IPS-20b (cell line): Measurements from ENCODE around the gene ANAPC16.
"Not testable (repeated sequence)": the region's sequence is repeated elsewhere in the genome, so short reads cannot be mapped to it uniquely, and the experiment has no call there.

ENCODE experiments used
- H3K27ac ChIP-seq: one replicate; pipeline ENCODE4 v1.5.1; 2013; ENCODE audit warnings: low read length
- H3K27me3 ChIP-seq: 2 replicates; pipeline ENCODE4 v1.6.1; 2013; ENCODE audit warnings: mild to moderate bottlenecking, low read length, inconsistent platforms; ENCODE audit not compliant: insufficient read depth
- H3K36me3 ChIP-seq: 2 replicates; pipeline ENCODE4 v1.6.1; 2013; ENCODE audit warnings: low read depth, mild to moderate bottlenecking, inconsistent platforms, low read length, moderate library complexity; ENCODE audit not compliant: insufficient read depth
- H3K4me1 ChIP-seq: 2 replicates; pipeline ENCODE4 v1.6.1; 2013; ENCODE audit warnings: mild to moderate bottlenecking, control low read depth, inconsistent platforms, low read length, moderate library complexity; ENCODE audit not compliant: insufficient read depth
- H3K4me3 ChIP-seq: 2 replicates; pipeline ENCODE4 v1.5.1; 2013; ENCODE audit warnings: mild to moderate bottlenecking, low read length, inconsistent platforms
- H3K9ac ChIP-seq: 2 replicates; pipeline ENCODE4 v1.6.1; 2013; ENCODE audit warnings: low read depth, mild to moderate bottlenecking, inconsistent platforms, low read length, moderate library complexity
- H3K9me3 ChIP-seq: 2 replicates; pipeline ENCODE4 v1.6.1; 2013; ENCODE audit warnings: mild to moderate bottlenecking, low read depth, low read length, inconsistent platforms; ENCODE audit not compliant: insufficient read depth

Gene ANAPC16

DNA sequence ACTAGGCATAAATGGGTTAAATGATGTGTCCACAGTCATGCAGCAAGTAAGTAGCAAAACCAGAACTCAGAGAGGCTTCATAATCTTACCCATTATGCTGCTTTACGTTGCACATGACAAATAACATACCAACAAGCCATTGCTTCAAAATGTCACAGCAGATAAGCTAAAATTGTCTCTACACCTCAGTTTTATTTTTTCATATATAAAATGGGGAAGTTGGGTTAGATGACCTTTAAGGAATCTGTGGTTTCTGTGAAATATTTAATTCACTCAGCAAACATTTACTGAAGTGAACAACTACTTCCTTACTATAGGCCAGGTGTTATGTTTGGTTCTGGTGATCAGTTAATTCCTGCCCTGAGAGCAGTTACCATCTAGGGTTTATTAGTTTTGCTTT lies 2.5 kb downstream of the ANAPC16 start:
- no peaks in the 10 kb centered on the region for H3K27me3 ChIP-seq
- H3K9me3 ChIP-seq: no peaks in the 10 kb centered on the region
- no peak overlapping the region for H3K4me3 ChIP-seq
- no peak overlapping the region for H3K27ac ChIP-seq
- H3K4me1 ChIP-seq: peaks cover 8% of the 10 kb centered on the region; the same call in 1 of the 2 replicates
- H3K9ac ChIP-seq: no peak overlapping the region
- peaks cover 9% of the 10 kb centered on the region for H3K36me3 ChIP-seq

DNA sequence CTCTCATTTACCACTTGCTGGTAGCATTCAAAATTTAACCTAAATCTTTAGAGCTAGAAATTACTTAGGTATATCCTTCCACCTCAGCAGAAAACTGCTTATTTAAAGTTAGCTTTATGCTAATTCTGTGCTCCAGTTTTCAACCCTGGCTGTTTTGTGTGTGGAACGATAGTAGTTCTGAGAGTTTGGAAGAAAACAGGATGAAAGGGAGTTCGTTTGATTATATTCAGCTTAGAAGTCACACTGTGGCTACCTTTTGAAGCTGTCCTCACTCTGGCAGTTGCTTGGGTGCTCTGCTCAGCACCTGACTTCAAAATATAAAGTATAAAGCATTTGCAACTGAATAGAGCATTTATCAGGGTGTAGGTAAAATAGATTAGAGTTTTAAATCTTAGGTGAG lies 2.9 kb downstream of the ANAPC16 start:
- no peak overlapping the region for H3K9ac ChIP-seq
- no peak overlapping the region for H3K4me3 ChIP-seq
- H3K4me1 ChIP-seq: peaks cover 8% of the 10 kb centered on the region; the same call in 1 of the 2 replicates
- H3K27ac ChIP-seq: no peak overlapping the region
- H3K27me3 ChIP-seq: no peaks in the 10 kb centered on the region
- no peaks in the 10 kb centered on the region for H3K9me3 ChIP-seq
- H3K36me3 ChIP-seq: peaks cover 13% of the 10 kb centered on the region

DNA sequence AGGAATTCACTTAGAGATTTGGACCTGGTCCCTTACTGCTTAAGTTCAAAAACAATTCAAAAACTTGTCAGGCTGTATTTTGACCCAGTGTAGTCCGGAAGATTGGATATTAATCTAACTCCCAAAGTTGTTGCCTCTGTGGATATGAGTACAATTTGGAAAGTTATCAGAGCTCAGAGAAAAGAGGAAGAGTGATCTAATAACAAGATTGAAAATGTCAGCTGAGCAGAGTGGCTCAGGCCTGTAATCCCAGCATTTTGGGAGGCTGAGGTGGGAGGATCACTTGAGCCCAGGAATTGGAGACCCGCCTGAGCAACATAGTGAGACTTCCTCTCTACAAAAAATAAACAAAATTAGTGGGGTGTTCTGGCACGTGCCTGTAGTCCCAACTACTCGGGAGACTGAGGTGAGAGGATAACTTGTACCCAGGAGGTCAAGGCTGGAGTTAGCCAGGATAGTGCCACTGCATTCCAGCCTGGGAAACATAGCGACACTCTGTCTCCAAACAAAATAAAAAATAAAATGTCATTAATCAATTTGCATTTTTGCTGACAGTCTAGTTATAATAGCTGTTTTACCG lies 3.5 kb downstream of the ANAPC16 start:
- H3K9ac ChIP-seq: no peak overlapping the region
- no peaks in the 10 kb centered on the region for H3K9me3 ChIP-seq
- H3K4me1 ChIP-seq: peaks cover 8% of the 10 kb centered on the region; the same call in 1 of the 2 replicates
- no peaks in the 10 kb centered on the region for H3K27me3 ChIP-seq
- H3K27ac ChIP-seq: no peak overlapping the region
- H3K36me3 ChIP-seq: peaks cover 17% of the 10 kb centered on the region
- H3K4me3 ChIP-seq: no peak overlapping the region

- Histone ChIP-seq H3K27me3 (no peaks in the 10 kb centered on the region), H3K36me3 (peaks cover 23% of the 10 kb centered on the region), H3K27ac (no peak overlapping the region), H3K9ac (no peak overlapping the region), H3K4me3 (no peak overlapping the region), H3K9me3 (no peaks in the 10 kb centered on the region), H3K4me1 (peaks cover 8% of the 10 kb centered on the region; the same call in 1 of the 2 replicates)
These were observed 4.8 kb downstream of the ANAPC16 start for GRCh38 chr10:72220637-72221036.

- Histone ChIP-seq H3K27me3 (no peaks in the 10 kb centered on the region), H3K4me1 (peaks cover 8% of the 10 kb centered on the region; the same call in 1 of the 2 replicates), H3K9ac (no peak overlapping the region), H3K4me3 (no peak overlapping the region), H3K9me3 (no peaks in the 10 kb centered on the region), H3K36me3 (peaks cover 23% of the 10 kb centered on the region), H3K27ac (no peak overlapping the region)
These were observed 5.5 kb downstream of the ANAPC16 start for GRCh38 chr10:72221278-72221677.

- Histone ChIP-seq H3K4me3 (no peak overlapping the region), H3K9ac (no peak overlapping the region), H3K36me3 (peaks cover 23% of the 10 kb centered on the region), H3K27me3 (no peaks in the 10 kb centered on the region), H3K9me3 (no peaks in the 10 kb centered on the region), H3K27ac (no peak overlapping the region), H3K4me1 (peaks cover 9% of the 10 kb centered on the region)
These were observed 7.9 kb downstream of the ANAPC16 start for GRCh38 chr10:72223743-72224101.

GRCh38 chr10:72224191-72224590 lies 8.4 kb downstream of the ANAPC16 start:
- not testable (repeated sequence) for H3K9me3 ChIP-seq, H3K27ac ChIP-seq, H3K27me3 ChIP-seq, H3K4me1 ChIP-seq, H3K9ac ChIP-seq, H3K4me3 ChIP-seq
- H3K36me3 ChIP-seq: peaks cover 23% of the 10 kb centered on the region

DNA sequence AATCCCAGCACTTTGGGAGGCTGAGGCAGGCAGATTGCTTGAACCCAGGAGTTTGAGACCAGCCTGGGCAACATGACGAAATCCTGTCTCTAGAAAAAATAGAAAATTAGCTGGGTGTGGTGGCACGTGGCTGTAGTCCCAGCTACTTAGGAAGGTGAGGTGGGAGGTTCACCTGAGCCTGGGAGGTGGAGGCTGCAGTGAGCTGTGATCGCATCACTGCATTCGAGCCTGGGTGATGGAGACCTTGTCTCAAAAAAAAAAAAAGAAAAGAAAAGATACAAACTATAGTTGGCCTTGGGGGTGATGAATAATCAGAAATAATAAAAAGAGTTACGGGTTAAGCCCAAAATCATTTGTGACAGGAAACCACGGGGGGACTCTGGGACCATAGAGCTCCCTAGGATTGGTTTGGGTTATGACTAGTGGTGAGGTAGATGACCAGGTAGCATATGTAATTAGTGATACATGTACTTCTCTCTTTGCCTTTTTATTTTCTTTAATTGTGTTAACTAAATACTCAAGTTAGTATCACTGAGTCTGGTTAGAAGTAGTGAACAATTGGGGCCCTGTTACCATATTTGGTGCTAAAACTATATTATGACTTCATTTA lies 10.7 kb downstream of the ANAPC16 start:
- Histone ChIP-seq H3K36me3 (peaks cover 27% of the 10 kb centered on the region), H3K27me3 (no peaks in the 10 kb centered on the region), H3K27ac (no peak overlapping the region), H3K9me3 (no peaks in the 10 kb centered on the region), H3K9ac (no peak overlapping the region), H3K4me3 (no peak overlapping the region), H3K4me1 (peaks cover 9% of the 10 kb centered on the region)

DNA sequence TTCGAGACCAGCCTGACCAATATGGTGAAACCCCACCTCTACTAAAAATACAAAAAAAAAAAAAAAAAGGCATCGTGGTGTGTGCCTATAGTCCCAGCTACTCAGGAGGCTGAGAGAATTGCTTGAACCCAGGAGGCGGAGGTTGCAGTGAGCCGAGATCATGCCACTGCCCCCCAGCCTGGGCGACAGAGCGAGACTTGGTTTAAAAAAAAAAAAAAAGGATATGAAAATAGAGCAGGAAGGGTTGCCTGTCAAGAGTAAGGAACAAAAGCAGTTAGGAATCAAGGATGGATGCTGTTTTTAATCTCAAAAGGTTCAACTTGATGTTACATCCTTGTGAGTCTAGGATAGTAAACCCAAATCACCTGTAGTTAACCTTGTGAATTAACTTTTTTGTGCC lies 12.0 kb downstream of the ANAPC16 start:
- no peak overlapping the region for H3K4me3 ChIP-seq
- H3K9me3 ChIP-seq: no peaks in the 10 kb centered on the region
- no peak overlapping the region for H3K27ac ChIP-seq
- no peaks in the 10 kb centered on the region for H3K27me3 ChIP-seq
- peaks cover 29% of the 10 kb centered on the region for H3K36me3 ChIP-seq
- peaks cover 9% of the 10 kb centered on the region for H3K4me1 ChIP-seq
- H3K9ac ChIP-seq: no peak overlapping the region

GRCh38 chr10:72228318-72228751 lies 12.5 kb downstream of the ANAPC16 start:
- Histone ChIP-seq H3K27ac (no peak overlapping the region), H3K9ac (0 out of 2 replicates have a peak overlapping the region, but pooled peaks have one; percentile 6)

DNA sequence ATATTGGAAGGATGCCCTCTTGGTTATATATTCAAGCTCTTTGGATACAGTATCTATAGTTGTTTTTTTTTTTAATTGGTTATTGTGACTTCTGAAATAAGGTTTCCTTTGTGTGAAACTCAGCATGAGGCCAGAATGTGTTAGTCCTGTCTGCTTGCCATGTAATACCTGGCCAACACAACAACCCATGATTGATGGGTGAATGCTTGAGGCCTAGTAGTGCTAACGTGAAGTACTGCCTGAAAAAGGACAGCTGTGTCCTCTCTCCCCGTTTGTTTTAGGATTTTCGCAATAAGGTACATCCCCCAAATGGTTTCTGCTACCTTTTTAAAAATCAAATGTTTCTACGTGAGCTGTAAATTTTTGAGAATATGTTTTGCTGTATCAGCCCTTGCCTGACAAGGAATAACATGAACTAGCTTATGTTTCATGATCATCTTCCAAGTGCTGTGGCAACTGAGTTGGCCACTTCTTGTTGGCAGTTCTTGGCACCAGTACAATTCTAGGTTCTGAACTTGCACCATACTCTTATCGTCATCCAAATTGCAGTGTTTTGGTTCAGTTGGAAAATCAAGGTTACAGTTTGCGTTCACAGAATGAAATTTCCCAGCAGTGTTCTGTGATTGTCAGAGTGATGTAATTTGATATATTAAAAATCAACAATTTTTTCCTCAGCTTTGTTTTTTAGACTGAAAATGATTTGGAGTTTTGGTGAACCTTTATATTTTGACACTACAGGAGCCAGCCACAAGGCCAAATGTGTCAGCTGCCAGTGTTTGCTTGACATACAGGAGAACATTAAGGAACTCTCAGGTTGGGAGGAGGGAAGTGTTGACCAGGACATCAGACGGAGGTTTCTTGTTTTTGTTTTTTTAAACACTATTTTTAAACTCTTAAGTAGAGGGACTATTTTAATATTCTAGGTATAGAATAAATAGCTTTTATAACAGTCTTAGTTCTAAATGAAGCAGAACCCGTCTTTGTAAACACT lies 13.7 kb downstream of the ANAPC16 start:
- H3K36me3 ChIP-seq: peaks cover 35% of the 10 kb centered on the region
- peaks cover 9% of the 10 kb centered on the region for H3K4me1 ChIP-seq
- no peaks in the 10 kb centered on the region for H3K9me3 ChIP-seq
- H3K4me3 ChIP-seq: no peak overlapping the region
- no peak overlapping the region for H3K27ac ChIP-seq
- no peak overlapping the region for H3K9ac ChIP-seq
- no peaks in the 10 kb centered on the region for H3K27me3 ChIP-seq

More at GRCh38 chr10:72228318-72228751, 12.5 kb downstream of the ANAPC16 start:
- Histone ChIP-seq H3K4me1 (peaks cover 9% of the 10 kb centered on the region), H3K36me3 (peaks cover 34% of the 10 kb centered on the region), H3K27me3 (no peaks in the 10 kb centered on the region), H3K9me3 (no peaks in the 10 kb centered on the region), H3K4me3 (no peak overlapping the region)
